ENCODE data around the gene HENMT1.

HENMT1 gene

GRCh38 chr1:108628665-108629064, 32.2 kb downstream of the HENMT1 start:
- DNase-seq (ENCODE audit: low read depth in 1 of 2, low spot score in 1 of 2) = no peak

GRCh38 chr1:108627951-108628350, 32.9 kb downstream of the HENMT1 start:
- DNase-seq (ENCODE audit: low read depth in 1 of 2, low spot score in 1 of 2) = no peak

- no peak for DNase-seq (ENCODE audit: low read depth in 1 of 2, low spot score in 1 of 2)
Observed at GRCh38 chr1:108627256-108627655, 33.6 kb downstream of the HENMT1 start.

GRCh38 chr1:108624069-108624468, 36.8 kb downstream of the HENMT1 start:
- no peak for DNase-seq (ENCODE audit: low read depth in 1 of 2, low spot score in 1 of 2)

- DNase-seq (ENCODE audit: low read depth in 1 of 2, low spot score in 1 of 2) = no peak
Observed at GRCh38 chr1:108617724-108618056, 43.2 kb downstream of the HENMT1 start.

- no peak for DNase-seq (ENCODE audit: low read depth in 1 of 2, low spot score in 1 of 2)
Observed at GRCh38 chr1:108617008-108617723, 43.7 kb downstream of the HENMT1 start.

GRCh38 chr1:108615544-108615943, 45.3 kb downstream of the HENMT1 start:
- no peak for DNase-seq (ENCODE audit: low read depth in 1 of 2, low spot score in 1 of 2)

- DNase-seq (ENCODE audit: low read depth in 1 of 2, low spot score in 1 of 2) = no peak
Observed at GRCh38 chr1:108612496-108612895, 48.4 kb downstream of the HENMT1 start.

- DNase-seq (ENCODE audit: low read depth in 1 of 2, low spot score in 1 of 2) = no peak
Observed at GRCh38 chr1:108611984-108612383, 48.9 kb downstream of the HENMT1 start.

GRCh38 chr1:108610073-108610472, 50.8 kb downstream of the HENMT1 start:
- no peak for DNase-seq (ENCODE audit: low read depth in 1 of 2, low spot score in 1 of 2)

- no peak for DNase-seq (ENCODE audit: low read depth in 1 of 2, low spot score in 1 of 2)
Observed at GRCh38 chr1:108609483-108610049, 51.3 kb downstream of the HENMT1 start.

GRCh38 chr1:108606478-108606877, 54.4 kb downstream of the HENMT1 start:
- DNase-seq (ENCODE audit: low read depth in 1 of 2, low spot score in 1 of 2) = no peak

- no peak for DNase-seq (ENCODE audit: low read depth in 1 of 2, low spot score in 1 of 2)
Observed at GRCh38 chr1:108605633-108606032, 55.3 kb downstream of the HENMT1 start.

- DNase-seq (ENCODE audit: low read depth in 1 of 2, low spot score in 1 of 2) = no peak
Observed at GRCh38 chr1:108601708-108602410, 59.0 kb downstream of the HENMT1 start.

- no peak for DNase-seq (ENCODE audit: low read depth in 1 of 2, low spot score in 1 of 2)
Observed at GRCh38 chr1:108600504-108600903, 60.4 kb downstream of the HENMT1 start.

GRCh38 chr1:108598340-108598739, 62.6 kb downstream of the HENMT1 start:
- DNase-seq (ENCODE audit: low read depth in 1 of 2, low spot score in 1 of 2) = no peak

Measured in stimulated activated CD4-positive, alpha-beta T cell treated with anti-CD3 and anti-CD28 coated beads, Interleukin-15, amount 100 ng/mL, for 1 hour (primary cell).